SU-DHL-6 (cell line): ENCODE data around the gene IL4I1.

Experiments used
- CTCF ChIP-seq: fragments of 200-600 bp; sonication (generic); IDR thresholded peaks from one replicate; pipeline ENCODE4 v1.5.1; 2017; ENCODE audit warnings: antibody characterized with exemption, mild to moderate bottlenecking, low read length, moderate library complexity; ENCODE audit not compliant: insufficient read depth, poor library complexity, severe bottlenecking
- EZH2phosphoT487 ChIP-seq: fragments of 200-600 bp; sonication (generic), shearing (Covaris generic); conservative IDR thresholded peaks from 2 replicates; pipeline ENCODE4 v1.6.1; 2018; ENCODE audit warnings: mild to moderate bottlenecking, antibody characterized with exemption, low read length, moderate library complexity, mixed read lengths

- TF ChIP-seq CTCF (no peak), EZH2phosphoT487 (no peak)
Observed at GRCh38 chr19:49888510-49888824, 8.2 kb downstream of the IL4I1 start.
